Activated T-cell treated with anti-CD3 and anti-CD28 coated beads, Interleukin-2, amount 50 U/mL, for 1 hour (primary cell): ENCODE results near the gene GALNT2.

Source experiments
- DNase-seq: peaks from one replicate; pipeline ENCODE4 v3.0.0-alpha.2; 2020

GALNT2 gene

GRCh38 chr1:230073371-230074035, 6.5 kb downstream of the GALNT2 start:
- DNase-seq, result no peak

- no peak for DNase-seq
Measured at GRCh38 chr1:230074270-230074669, 7.2 kb downstream of the GALNT2 start.

- no peak for DNase-seq
Measured at GRCh38 chr1:230074762-230075161, 7.7 kb downstream of the GALNT2 start.

DNA sequence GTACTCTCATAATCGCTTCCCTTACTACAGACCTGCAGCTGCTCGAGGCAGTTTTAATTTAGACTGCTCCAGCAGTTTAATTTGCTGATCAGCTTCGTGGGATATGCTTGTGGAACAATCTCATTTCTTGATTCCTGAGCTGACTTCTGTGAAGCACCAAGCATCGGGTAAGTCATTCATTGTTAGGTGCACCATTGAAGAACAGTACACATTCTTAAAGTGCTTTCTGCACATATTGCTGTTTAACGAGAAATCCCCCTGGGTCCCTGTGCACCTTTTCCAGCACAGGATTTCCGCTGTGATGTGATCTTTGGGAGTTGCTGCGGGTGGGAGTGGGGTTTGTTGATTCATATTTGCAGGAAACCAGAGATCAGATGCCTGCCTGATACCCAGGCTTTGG, 9.1 kb downstream of the GALNT2 start:
- no peak for DNase-seq

- DNase-seq, result no peak
Measured at GRCh38 chr1:230077011-230077410, 10.0 kb downstream of the GALNT2 start.

GRCh38 chr1:230077436-230078213, 10.6 kb downstream of the GALNT2 start:
- DNase-seq, result no peak

- no peak for DNase-seq
Measured at GRCh38 chr1:230079199-230080024, 12.4 kb downstream of the GALNT2 start.

GRCh38 chr1:230080822-230081221, 13.8 kb downstream of the GALNT2 start:
- no peak for DNase-seq

DNA sequence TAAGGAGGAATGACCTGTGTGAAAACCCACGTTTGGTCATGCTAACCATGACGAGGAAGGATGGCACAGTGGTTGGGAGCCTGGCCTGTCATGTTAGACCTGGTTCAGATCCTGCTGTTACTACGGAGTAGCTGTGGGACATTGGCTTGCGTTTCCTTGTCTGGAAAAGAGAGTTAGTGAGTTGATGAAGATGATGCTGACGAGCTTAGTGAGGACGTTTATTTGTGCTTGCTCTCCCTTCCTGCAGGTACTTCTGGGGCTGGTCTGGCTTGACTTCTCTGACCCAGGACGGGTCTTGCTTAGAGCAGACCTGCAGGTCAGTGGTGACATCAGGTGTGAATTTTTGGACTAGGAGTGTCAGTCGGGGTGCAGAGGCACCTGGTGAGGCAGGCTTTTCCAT, 14.7 kb downstream of the GALNT2 start:
- DNase-seq, result no peak

DNA sequence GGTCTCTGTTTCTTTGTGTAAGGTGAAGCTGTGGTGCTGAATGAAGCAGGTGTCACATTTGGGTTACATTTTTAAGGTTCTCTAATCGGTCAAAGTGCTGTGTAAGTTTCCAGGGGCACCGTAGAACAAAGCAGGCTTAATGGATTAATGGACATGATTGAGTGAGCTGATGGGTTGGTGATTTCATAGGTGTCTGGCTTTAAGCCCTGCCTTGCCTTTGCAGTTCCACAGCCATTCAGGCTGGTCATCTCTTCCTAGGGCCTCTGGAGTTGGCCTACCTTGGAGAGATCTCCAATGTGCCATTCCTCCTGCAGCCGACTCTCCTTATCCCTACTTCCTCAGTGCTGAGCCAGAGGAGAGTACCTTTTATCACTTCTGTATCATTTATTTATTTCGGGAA, 15.2 kb downstream of the GALNT2 start:
- no peak for DNase-seq

DNA sequence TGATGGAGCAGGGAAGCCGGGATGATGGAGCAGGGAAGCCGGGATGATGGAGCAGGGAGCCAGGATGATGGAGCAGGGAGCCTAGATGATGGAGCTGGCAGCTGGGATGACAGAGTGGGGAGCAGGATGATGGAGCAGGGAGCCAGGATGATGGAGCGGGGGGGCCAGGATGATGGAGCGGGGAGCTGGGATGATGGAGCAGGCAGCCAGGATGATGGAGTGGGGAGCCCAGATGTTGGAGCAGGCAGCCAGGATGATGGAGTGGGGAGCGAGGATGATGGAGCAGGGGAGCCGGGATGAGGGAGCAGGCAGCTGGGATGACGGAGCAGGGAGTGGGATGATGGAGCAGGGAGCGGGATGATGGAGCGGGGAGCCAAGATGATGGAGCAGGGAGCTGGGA, 16.0 kb downstream of the GALNT2 start:
- DNase-seq, result no peak

- DNase-seq, result no peak
Measured at GRCh38 chr1:230083746-230084407, 16.8 kb downstream of the GALNT2 start.

- DNase-seq, result no peak
Measured at GRCh38 chr1:230084408-230085177, 17.6 kb downstream of the GALNT2 start.

- DNase-seq, result no peak
Measured at GRCh38 chr1:230085178-230085515, 18.1 kb downstream of the GALNT2 start.

DNA sequence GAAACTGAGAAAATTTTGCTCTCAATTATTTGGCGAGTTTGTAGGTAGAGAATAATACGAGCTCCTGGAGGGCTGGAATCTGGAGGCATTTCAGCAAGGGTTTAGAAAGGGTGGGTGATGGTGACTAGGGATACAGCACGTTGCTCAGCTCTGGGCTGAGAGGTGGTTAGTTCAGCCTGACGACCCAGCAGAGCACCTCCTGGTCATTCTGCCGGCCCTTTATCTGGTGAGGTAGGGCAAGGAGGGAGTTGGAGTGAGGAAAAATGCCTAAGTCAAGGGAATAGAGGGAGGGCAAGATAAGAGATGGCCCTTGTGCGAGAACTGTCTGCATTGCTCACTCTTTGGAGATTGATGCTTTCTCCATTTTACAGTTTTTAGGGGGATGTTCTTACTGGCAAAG, 19.1 kb downstream of the GALNT2 start:
- no peak for DNase-seq

GRCh38 chr1:230087028-230087716, 20.1 kb downstream of the GALNT2 start:
- no peak for DNase-seq

GRCh38 chr1:230087717-230088105, 20.7 kb downstream of the GALNT2 start:
- no peak for DNase-seq

GRCh38 chr1:230090194-230090711, 23.2 kb downstream of the GALNT2 start:
- DNase-seq, result no peak

DNA sequence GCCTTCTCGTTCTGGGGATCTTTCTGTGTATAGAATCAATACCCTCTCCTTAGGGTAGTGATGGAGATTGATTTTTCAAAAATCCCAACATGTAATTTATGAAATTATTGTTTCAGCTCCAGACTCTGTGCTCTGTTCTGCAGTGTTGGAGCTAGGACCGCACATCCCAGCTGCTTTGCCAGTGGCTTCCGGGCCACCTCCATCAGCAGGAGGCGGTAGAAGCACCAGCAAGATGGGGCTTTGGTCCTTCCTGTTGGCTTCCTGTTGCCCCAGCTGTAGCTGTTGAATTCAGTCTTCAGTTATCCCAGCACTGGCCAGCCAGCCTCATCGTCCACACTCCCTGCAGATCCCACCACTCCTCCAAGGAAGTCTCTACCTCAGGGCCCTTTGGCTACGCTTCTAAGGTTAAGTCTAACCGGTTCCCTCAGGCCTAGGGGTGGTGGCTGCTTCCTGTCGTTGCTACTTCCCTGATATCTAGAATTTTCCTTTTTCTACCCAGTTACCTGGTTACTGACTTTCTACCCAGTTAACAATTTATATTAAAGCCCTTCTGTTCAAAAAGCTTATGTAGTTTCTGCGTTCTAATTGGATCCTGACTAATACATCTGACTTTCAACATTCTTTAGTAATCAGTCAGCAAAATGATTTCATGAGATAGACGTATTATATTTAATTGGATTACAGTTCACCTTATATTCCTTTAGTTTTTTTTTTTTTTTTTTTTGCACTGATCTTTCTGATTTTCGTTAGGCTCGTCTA, 24.6 kb downstream of the GALNT2 start:
- no peak for DNase-seq

DNA sequence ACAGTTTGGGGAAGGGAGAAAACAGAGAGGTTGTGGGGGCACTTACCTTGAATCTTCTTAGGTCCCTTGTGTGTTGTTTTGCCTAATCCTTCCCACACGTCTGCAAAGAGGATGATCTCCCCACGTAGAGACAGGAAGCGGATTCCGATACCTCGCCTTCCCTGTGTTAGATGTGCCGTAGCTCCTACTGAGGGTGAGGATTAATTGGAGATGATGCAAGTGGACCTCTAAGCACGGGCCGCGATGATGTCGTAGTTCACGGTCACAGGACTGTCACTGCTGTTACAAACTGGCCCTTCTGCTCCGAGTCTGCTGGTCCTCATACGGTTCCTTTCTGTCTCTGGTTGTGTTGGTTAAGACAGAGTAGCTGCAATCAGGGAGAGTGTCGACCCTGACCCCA, 27.7 kb downstream of the GALNT2 start:
- DNase-seq, result no peak

DNA sequence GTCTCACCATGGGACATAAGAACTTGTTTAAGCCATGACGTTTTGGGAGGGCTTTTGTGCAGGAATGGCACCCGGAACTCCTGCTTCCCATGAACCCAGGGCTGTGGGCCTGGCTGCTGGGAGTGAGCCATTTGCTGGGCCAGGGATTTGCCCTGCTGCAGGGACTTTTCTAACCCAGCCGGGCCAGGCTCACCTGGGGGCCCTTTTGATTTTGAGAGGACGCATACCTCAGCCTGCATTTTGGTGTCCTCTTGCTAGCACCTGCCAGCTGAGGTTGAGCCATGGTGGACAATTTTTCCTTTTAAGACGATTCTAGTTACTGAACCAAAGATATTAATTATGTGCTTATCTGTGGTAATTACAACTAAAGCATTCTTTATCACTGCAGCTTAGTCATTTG, 28.9 kb downstream of the GALNT2 start:
- DNase-seq, result no peak
